Measurements from ENCODE around the gene MC1R. TPM values are rescaled to one million over a fixed set of nuclear protein-coding genes. Genes with fewer than 3 reads are reported as not detected.
"Not testable (repeated sequence)": the region's sequence is repeated elsewhere in the genome, so short reads cannot be mapped to it uniquely, and the experiment has no call there.

Gene MC1R
- total RNA-seq, 6 experiments from 2014 or later = 0.31 to 1.6 (median 0.77) TPM

- Histone ChIP-seq H3K4me3 (no peak overlapping the region), H3K9me3 (no peaks in the 10 kb centered on the region), H3K27ac (no peak overlapping the region), H3K36me3 (peaks cover 0 to 5% (median 1%) of the 10 kb centered on the region in 4 donors), H3K27me3 (no peaks in the 10 kb centered on the region), H3K4me1 (no peaks in the 10 kb centered on the region)
- 100% methylated on average over 2 of the region's 23 CpGs for WGBS (ENCODE audit: insufficient coverage, low coverage, low lambda C conversion rate, missing lambda C conversion rate)
- TF ChIP-seq CTCF (IDR thresholded peaks at IDR 0.05) = no peak
- DNase-seq (no peak), ATAC-seq (no peak)
- intact Hi-C loops (cut with DNase I) = no loop called here
These were observed 43.3 kb downstream of the MC1R start for GRCh38 chr16:89961920-89962319.

- no peak overlapping the region for H3K27ac ChIP-seq
- WGBS (ENCODE audit: insufficient coverage, low coverage, low lambda C conversion rate, missing lambda C conversion rate) = 66% methylated on average over 7 of the region's 26 CpGs
- no peak for DNase-seq
These were observed 44.3 kb downstream of the MC1R start for GRCh38 chr16:89962754-89963498.

DNA sequence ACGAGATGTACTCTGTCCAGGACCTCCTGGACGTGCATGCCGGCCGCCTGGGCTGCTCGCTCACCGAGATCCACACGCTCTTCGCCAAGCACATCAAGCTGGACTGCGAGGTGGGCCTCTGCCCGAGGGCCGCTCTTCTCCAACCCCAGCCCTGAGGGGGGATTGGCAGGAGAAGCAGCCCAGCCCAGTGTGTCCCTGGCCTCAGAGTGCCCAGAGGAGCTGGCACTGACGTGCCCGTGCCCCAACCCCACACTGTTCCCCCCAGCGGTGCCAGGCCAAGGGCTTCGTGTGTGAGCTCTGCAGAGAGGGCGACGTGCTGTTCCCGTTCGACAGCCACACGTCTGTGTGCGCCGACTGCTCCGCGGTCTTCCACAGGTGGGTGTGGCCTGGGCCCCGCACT lies 45.5 kb downstream of the MC1R start:
- Histone ChIP-seq H3K9me3 (no peaks in the 10 kb centered on the region), H3K4me1 (no peaks in the 10 kb centered on the region), H3K4me3 (no peak overlapping the region), H3K36me3 (no peaks in the 10 kb centered on the region), H3K27me3 (no peaks in the 10 kb centered on the region), H3K27ac (no peak overlapping the region)
- intact Hi-C loops (cut with DNase I) = no loop called here
- TF ChIP-seq POLR2A (IDR thresholded peaks at IDR 0.05) (no peak), CTCF (IDR thresholded peaks at IDR 0.05) (no peak)
- no peak for DNase-seq
- 90% methylated on average over 2 of the region's 25 CpGs for WGBS (ENCODE audit: insufficient coverage, low coverage, low lambda C conversion rate, missing lambda C conversion rate)
- ATAC-seq = peak in 2 of 4 donors; percentile 6 to 12

More at GRCh38 chr16:89962754-89963498, 44.3 kb downstream of the MC1R start:
- peaks cover 0 to 2% (median 0%) of the 10 kb centered on the region in 4 donors for H3K36me3 ChIP-seq
- no peak for ATAC-seq
- H3K27me3 ChIP-seq = no peaks in the 10 kb centered on the region
- intact Hi-C loops (cut with DNase I) = no loop called here
- no peaks in the 10 kb centered on the region for H3K4me1 ChIP-seq
- TF ChIP-seq CTCF (IDR thresholded peaks at IDR 0.05) (no peak), POLR2A (IDR thresholded peaks at IDR 0.05) (no peak)
- H3K4me3 ChIP-seq = no peak overlapping the region
- no peaks in the 10 kb centered on the region for H3K9me3 ChIP-seq

DNA sequence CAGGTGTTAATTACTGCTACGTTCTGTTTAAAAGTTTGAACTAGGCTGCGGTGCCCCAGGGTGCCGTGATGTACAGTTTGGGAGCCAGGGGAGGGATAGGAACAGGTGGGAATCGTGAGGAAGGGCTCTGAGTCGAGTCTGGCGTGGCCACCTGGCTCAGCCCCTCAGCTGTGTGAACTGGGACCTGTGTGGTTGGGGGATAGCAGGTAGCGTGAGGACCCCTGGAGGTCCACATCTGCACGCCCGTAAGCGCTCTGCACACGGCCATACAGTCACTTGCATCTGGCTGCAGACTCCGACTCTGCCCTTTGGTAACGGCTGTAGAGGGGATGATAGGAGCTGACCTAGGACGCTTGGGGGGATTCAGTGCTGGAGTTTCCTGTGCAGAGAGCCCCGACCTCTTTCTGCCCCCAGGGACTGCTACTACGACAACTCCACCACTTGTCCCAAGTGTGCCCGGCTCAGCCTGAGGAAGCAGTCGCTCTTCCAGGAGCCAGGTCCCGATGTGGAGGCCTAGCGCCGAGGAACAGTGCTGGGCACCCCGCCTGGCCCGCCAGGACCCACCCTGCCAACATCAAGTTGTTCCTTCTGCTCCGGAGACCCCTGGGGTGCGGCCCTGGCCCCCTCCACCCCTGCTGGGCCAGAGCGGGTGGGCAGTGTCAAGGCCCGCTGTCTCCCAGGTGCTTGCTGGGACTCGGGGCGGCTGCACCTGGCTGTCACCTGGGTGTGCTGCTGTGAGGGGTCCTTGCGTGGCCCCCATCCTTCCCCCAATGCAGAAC lies 47.0 kb downstream of the MC1R start:
- no peak for DNase-seq
- TF ChIP-seq POLR2A (IDR thresholded peaks at IDR 0.05) = no peak
- Histone ChIP-seq H3K9me3 (no peaks in the 10 kb centered on the region), H3K4me3 (no peak overlapping the region), H3K36me3 (no peaks in the 10 kb centered on the region), H3K27ac (no peak overlapping the region), H3K27me3 (no peaks in the 10 kb centered on the region), H3K4me1 (peaks cover 0 to 2% (median 0%) of the 10 kb centered on the region in 4 donors)
- 79% methylated on average over 2 of the region's 30 CpGs for WGBS (ENCODE audit: insufficient coverage, low coverage, low lambda C conversion rate, missing lambda C conversion rate)
- ATAC-seq = no peak
- intact Hi-C loops (cut with DNase I) = no loop called here

DNA sequence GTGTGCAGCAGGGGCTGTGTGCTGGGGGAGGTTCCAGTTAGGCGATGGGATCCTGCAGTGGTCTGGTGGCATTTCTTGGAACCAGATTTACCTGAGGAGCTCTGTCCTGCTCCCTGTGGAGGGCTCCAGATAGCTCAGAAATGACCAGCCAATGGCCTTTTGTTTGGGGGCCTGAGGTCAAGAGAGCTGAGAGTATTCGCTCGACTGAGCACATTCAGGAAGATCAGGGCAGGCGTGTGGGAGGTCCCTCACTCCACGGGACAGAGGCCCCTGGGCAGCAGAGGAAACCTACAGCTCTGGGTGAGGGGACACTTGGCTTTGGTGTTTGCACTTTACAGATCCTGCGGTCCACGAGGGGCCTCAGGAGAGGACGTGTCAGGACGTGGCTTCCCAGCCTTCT lies 48.1 kb downstream of the MC1R start:
- intact Hi-C loops (cut with DNase I) = no loop called here
- Histone ChIP-seq H3K9me3 (no peaks in the 10 kb centered on the region), H3K36me3 (no peaks in the 10 kb centered on the region), H3K4me3 (no peak overlapping the region), H3K27me3 (no peaks in the 10 kb centered on the region), H3K27ac (no peak overlapping the region), H3K4me1 (peaks cover 0 to 13% (median 5%) of the 10 kb centered on the region in 4 donors)
- no CpG with 5 or more reads among the region's 9 CpGs for WGBS (ENCODE audit: insufficient coverage, low coverage, low lambda C conversion rate, missing lambda C conversion rate)
- no peak for DNase-seq
- TF ChIP-seq POLR2A (IDR thresholded peaks at IDR 0.05) (no peak), CTCF (IDR thresholded peaks at IDR 0.05) (no peak)
- no peak for ATAC-seq

DNA sequence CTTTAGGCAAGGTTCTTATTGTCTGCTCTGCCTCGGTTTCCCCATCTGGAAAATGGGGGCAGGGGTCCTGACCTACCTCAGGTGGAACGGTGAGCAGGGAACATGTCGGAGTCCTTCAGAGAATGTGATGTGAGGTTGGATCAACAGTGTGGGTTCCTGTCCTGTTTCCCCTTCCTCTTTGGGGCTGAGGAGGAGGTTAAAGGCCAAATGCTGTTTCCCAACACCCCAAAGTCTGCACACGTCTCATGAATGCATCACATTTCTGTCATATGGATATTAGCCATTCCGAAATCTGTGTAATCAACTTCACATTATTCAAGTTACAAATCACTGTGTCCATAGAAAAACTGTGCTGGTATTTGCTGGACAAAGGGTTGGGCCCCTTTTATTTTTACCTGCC lies 48.8 kb downstream of the MC1R start:
- H3K9me3 ChIP-seq; DNase-seq; H3K4me3 ChIP-seq; ATAC-seq; H3K36me3 ChIP-seq; H3K27me3 ChIP-seq; intact Hi-C loops (cut with DNase I); H3K27ac ChIP-seq: not testable (repeated sequence)
- WGBS (ENCODE audit: insufficient coverage, low coverage, low lambda C conversion rate, missing lambda C conversion rate) = 65% methylated on average over 2 of the region's 5 CpGs
- peaks cover 0 to 16% (median 6%) of the 10 kb centered on the region in 4 donors for H3K4me1 ChIP-seq

- intact Hi-C loops (cut with DNase I); DNase-seq; ATAC-seq; H3K27ac ChIP-seq; H3K4me3 ChIP-seq; H3K27me3 ChIP-seq; H3K9me3 ChIP-seq; H3K36me3 ChIP-seq: not testable (repeated sequence)
- 89% methylated on average over 3 of the region's 11 CpGs for WGBS (ENCODE audit: insufficient coverage, low coverage, low lambda C conversion rate, missing lambda C conversion rate)
- H3K4me1 ChIP-seq = peaks cover 0 to 16% (median 6%) of the 10 kb centered on the region in 4 donors
These were observed 49.4 kb downstream of the MC1R start for GRCh38 chr16:89968074-89968473.

Data from right lobe of liver (tissue), 6 donors.